Neuronal stem cell (in vitro differentiated cells): ENCODE results near the gene MLIP.

Experiments
- DNase-seq: peaks from one replicate; pipeline ENCODE4 v3.0.0-alpha.2; 2013; ENCODE audit warnings: low spot score
- H2AFZ ChIP-seq: one replicate; pipeline ENCODE4 v1.6.1; 2013; ENCODE audit warnings: mild to moderate bottlenecking, low read length, inconsistent platforms
- H2AK5ac ChIP-seq: 2 replicates; pipeline ENCODE4 v1.6.1; 2013; ENCODE audit warnings: low read depth, mild to moderate bottlenecking, inconsistent platforms, low read length, moderate library complexity, mixed read lengths
- H2BK120ac ChIP-seq: 2 replicates; pipeline ENCODE4 v1.6.1; 2013; ENCODE audit warnings: low read depth, mild to moderate bottlenecking, inconsistent platforms, low read length, moderate library complexity, mixed read lengths
- H2BK12ac ChIP-seq: one replicate; pipeline ENCODE4 v1.6.1; 2013; ENCODE audit warnings: low read length, inconsistent platforms
- H2BK15ac ChIP-seq: 2 replicates; pipeline ENCODE4 v1.6.1; 2013; ENCODE audit warnings: mild to moderate bottlenecking, low read length, inconsistent platforms, mixed read lengths
- H2BK5ac ChIP-seq: one replicate; pipeline ENCODE4 v1.6.1; 2013; ENCODE audit warnings: inconsistent platforms, mild to moderate bottlenecking, low read length, moderate library complexity
- H3K14ac ChIP-seq: one replicate; pipeline ENCODE4 v1.6.1; 2013; ENCODE audit warnings: low read length, inconsistent platforms
- H3K18ac ChIP-seq: 2 replicates; pipeline ENCODE4 v1.6.1; 2013; ENCODE audit warnings: low read length, inconsistent platforms
- H3K23ac ChIP-seq: 2 replicates; pipeline ENCODE4 v1.6.1; 2013; ENCODE audit warnings: low read depth, mild to moderate bottlenecking, mixed read lengths, low read length, inconsistent platforms; ENCODE audit not compliant: poor library complexity
- H3K27ac ChIP-seq: replicated peaks from 3 replicates; pipeline ENCODE4 v1.5.1; 2013; ENCODE audit warnings: low read length, inconsistent platforms
- H3K27me3 ChIP-seq, 3 experiments: 2 replicates each; pipeline ENCODE4 v1.6.1; 2013; ENCODE audit warnings: low read length in 3 of 3, mild to moderate bottlenecking in 2 of 3, inconsistent platforms in 1 of 3, low read depth in 1 of 3, mixed read lengths in 1 of 3, moderate library complexity in 1 of 3; ENCODE audit not compliant: control insufficient read depth in 3 of 3, insufficient read depth in 3 of 3
- H3K36me3 ChIP-seq, 2 donors: replicated peaks in 1 of 2; 2 replicates each; pipeline ENCODE4 v1.6.1; 2013; ENCODE audit warnings: low read length in 2 of 2; ENCODE audit not compliant: control insufficient read depth in 2 of 2, insufficient read depth in 2 of 2
- H3K4ac ChIP-seq: 2 replicates; pipeline ENCODE4 v1.6.1; 2013; ENCODE audit warnings: inconsistent platforms, mild to moderate bottlenecking, low read length, moderate library complexity
- H3K4me1 ChIP-seq, 2 donors: 1 replicate in 1 of 2; 2 replicates in 1 of 2; pipeline ENCODE4 v1.6.1; 2013; ENCODE audit warnings: low read length in 2 of 2, low read depth in 1 of 2; ENCODE audit not compliant: control insufficient read depth in 2 of 2, insufficient read depth in 1 of 2
- H3K4me2 ChIP-seq: one replicate; pipeline ENCODE4 v1.6.1; 2013; ENCODE audit warnings: mild to moderate bottlenecking, low read length, inconsistent platforms; ENCODE audit not compliant: insufficient read depth, poor library complexity, severe bottlenecking
- H3K4me3 ChIP-seq, 2 donors: 2 replicates each; pipeline ENCODE4 v1.5.1; 2013; ENCODE audit warnings: low read length in 2 of 2, mild to moderate bottlenecking in 2 of 2, inconsistent platforms in 1 of 2, moderate library complexity in 1 of 2
- H3K79me1 ChIP-seq: one replicate; pipeline ENCODE4 v1.6.1; 2013; ENCODE audit warnings: low read depth, mild to moderate bottlenecking, inconsistent platforms, low read length, moderate library complexity
- H3K9ac ChIP-seq: one replicate; pipeline ENCODE4 v1.6.1; 2013; ENCODE audit warnings: mild to moderate bottlenecking, low read depth, low read length, inconsistent platforms; ENCODE audit not compliant: poor library complexity
- H3K9me3 ChIP-seq, 2 donors: replicated peaks in 1 of 2; 2 replicates each; pipeline versions ENCODE3 to v1.6.1; 2013; ENCODE audit warnings: low read length in 2 of 2, mild to moderate bottlenecking in 2 of 2, inconsistent platforms in 1 of 2, low read depth in 1 of 2, mixed read lengths in 1 of 2, moderate library complexity in 1 of 2; ENCODE audit not compliant: control insufficient read depth in 2 of 2, insufficient read depth in 1 of 2
- H4K8ac ChIP-seq: one replicate; pipeline ENCODE4 v1.6.1; 2013; ENCODE audit warnings: low read depth, mild to moderate bottlenecking, inconsistent platforms, low read length, moderate library complexity
- H4K91ac ChIP-seq: one replicate; pipeline ENCODE4 v1.6.1; 2013; ENCODE audit warnings: low read length, low read depth, mild to moderate bottlenecking, inconsistent platforms; ENCODE audit not compliant: poor library complexity
- WGBS, 2 donors: extraction: QIAGEN DNeasy Blood & Tissue Kit; methylation state at CpG; one replicate each; pipeline ENCODE4 v1.1.7; 2013; ENCODE audit warnings: missing lambda C conversion rate in 2 of 2, mixed read lengths in 1 of 2; ENCODE audit not compliant: insufficient read length in 2 of 2, insufficient replicate concordance in 1 of 2; ENCODE audit errors: extremely low coverage in 2 of 2; 5-methylcytosine and 5-hydroxymethylcytosine counted together

The MLIP gene

GRCh38 chr6:54099225-54099624, 12.0 kb upstream of the MLIP start:
- Histone ChIP-seq H3K4me3 (no peak overlapping the region), H2BK5ac (no peak overlapping the region), H3K9me3 (no peaks in the 10 kb centered on the region), H3K4me2 (no peak overlapping the region), H3K4me1 (peaks cover 0 to 6% of the 10 kb centered on the region in 2 donors), H2BK120ac (no peak overlapping the region), H2BK15ac (no peak overlapping the region), H2AK5ac (no peak overlapping the region), H3K4ac (no peak overlapping the region), H3K14ac (no peak overlapping the region), H3K79me1 (no peaks in the 10 kb centered on the region), H3K27me3 (no peaks in the 10 kb centered on the region), H4K91ac (no peak overlapping the region), H3K23ac (no peak overlapping the region), H2BK12ac (no peak overlapping the region), H3K27ac (no peak overlapping the region), H2AFZ (no peak overlapping the region), H4K8ac (no peak overlapping the region), H3K36me3 (no peaks in the 10 kb centered on the region), H3K18ac (no peak overlapping the region), H3K9ac (no peak overlapping the region)
- no peak for DNase-seq
- WGBS, 2 donors: no CpG with 5 or more reads among the region's 3 CpGs

GRCh38 chr6:54100411-54101006, 10.7 kb upstream of the MLIP start:
- Histone ChIP-seq H3K27ac (no peak overlapping the region), H3K18ac (no peak overlapping the region), H3K9me3 (no peaks in the 10 kb centered on the region), H3K4me3 (no peak overlapping the region), H3K23ac (no peak overlapping the region), H2AK5ac (no peak overlapping the region), H3K14ac (no peak overlapping the region), H2BK5ac (no peak overlapping the region), H3K4ac (no peak overlapping the region), H2BK12ac (no peak overlapping the region), H3K36me3 (no peaks in the 10 kb centered on the region), H3K9ac (no peak overlapping the region), H4K8ac (no peak overlapping the region), H3K27me3 (no peaks in the 10 kb centered on the region), H3K79me1 (no peaks in the 10 kb centered on the region), H2BK15ac (no peak overlapping the region), H4K91ac (no peak overlapping the region), H2AFZ (no peak overlapping the region), H3K4me1 (no peaks in the 10 kb centered on the region), H3K4me2 (no peak overlapping the region), H2BK120ac (no peak overlapping the region)
- DNase-seq: no peak
- no CpG with 5 or more reads among the region's 1 CpG for WGBS, 2 donors

- H3K9ac ChIP-seq: no peak overlapping the region
- no peaks in the 10 kb centered on the region for H3K4me1 ChIP-seq
- no peak overlapping the region for H3K18ac ChIP-seq
- no peak overlapping the region for H2AFZ ChIP-seq
- H3K27ac ChIP-seq: no peak overlapping the region
- H4K91ac ChIP-seq: no peak overlapping the region
- no peak overlapping the region for H3K4me2 ChIP-seq
- no CpG with 5 or more reads among the region's 1 CpG for WGBS, 2 donors
- H2BK120ac ChIP-seq: no peak overlapping the region
- no peaks in the 10 kb centered on the region for H3K9me3 ChIP-seq
- no peaks in the 10 kb centered on the region for H3K36me3 ChIP-seq
- no peak overlapping the region for H3K4me3 ChIP-seq
- no peak for DNase-seq
- no peak overlapping the region for H2BK12ac ChIP-seq
- no peak overlapping the region for H2BK15ac ChIP-seq
- no peak overlapping the region for H3K14ac ChIP-seq
- H4K8ac ChIP-seq: no peak overlapping the region
- H3K4ac ChIP-seq: no peak overlapping the region
- no peak overlapping the region for H3K23ac ChIP-seq
- H2AK5ac ChIP-seq: no peak overlapping the region
- no peak overlapping the region for H2BK5ac ChIP-seq
- no peaks in the 10 kb centered on the region for H3K79me1 ChIP-seq
- H3K27me3 ChIP-seq: no peaks in the 10 kb centered on the region
Observed at GRCh38 chr6:54102238-54102637, 9.0 kb upstream of the MLIP start.

- H3K36me3 ChIP-seq: no peaks in the 10 kb centered on the region
- H3K27me3 ChIP-seq: no peaks in the 10 kb centered on the region
- H3K4me2 ChIP-seq: no peak overlapping the region
- H2AFZ ChIP-seq: no peak overlapping the region
- H3K23ac ChIP-seq: no peak overlapping the region
- H2AK5ac ChIP-seq: no peak overlapping the region
- no peak overlapping the region for H3K27ac ChIP-seq
- no peak overlapping the region for H3K18ac ChIP-seq
- no peaks in the 10 kb centered on the region for H3K4me1 ChIP-seq
- no peak overlapping the region for H3K14ac ChIP-seq
- no peak overlapping the region for H3K9ac ChIP-seq
- H2BK5ac ChIP-seq: no peak overlapping the region
- no peaks in the 10 kb centered on the region for H3K9me3 ChIP-seq
- no peak overlapping the region for H2BK12ac ChIP-seq
- H4K91ac ChIP-seq: no peak overlapping the region
- no peak overlapping the region for H3K4me3 ChIP-seq
- no CpG with 5 or more reads among the region's 3 CpGs for WGBS, 2 donors
- H2BK120ac ChIP-seq: no peak overlapping the region
- H4K8ac ChIP-seq: no peak overlapping the region
- H3K79me1 ChIP-seq: no peaks in the 10 kb centered on the region
- no peak overlapping the region for H2BK15ac ChIP-seq
- DNase-seq: no peak
- no peak overlapping the region for H3K4ac ChIP-seq
Observed at GRCh38 chr6:54103497-54103896, 7.7 kb upstream of the MLIP start.
